A549 (cell line): ENCODE results near the gene SANBR. TPM values are rescaled to one million over a fixed set of nuclear protein-coding genes. Genes with fewer than 3 reads are reported as not detected.

Experiments used
- ATAC-seq, 2 experiments: fragments of 200-7000 bp in 1 of 2; fragments of >200 bp in 1 of 2; cut with Nextera tagmentation in 1 of 2; cut with Tn5 transposase in 1 of 2; 3 replicates each; pipeline versions ENCODE4 v1.8.0 to v1.9.1; 2018 to 2020; ENCODE audit warnings: mild to moderate bottlenecking in 1 of 2, moderate library complexity in 1 of 2
- CTCF ChIA-PET: fragments of 300-600 bp; sonication (Branson Sonifier 250); formaldehyde crosslinking; extraction: SDS; loops from one replicate; lab custom pipeline; 2021; ENCODE audit warnings: antibody characterized with exemption, inconsistent platforms; lab: Yijun Ruan, JAX
- POLR2A ChIA-PET: fragments of 350-600 bp; formaldehyde crosslinking; extraction: SDS; loops from one replicate; lab custom pipeline; 2021; ENCODE audit warnings: antibody characterized with exemption, inconsistent platforms; lab: Yijun Ruan, JAX
- DNase-seq, 2 experiments: peaks; one replicate each; pipeline versions ENCODE4 v3.0.0 to v3.0.0-alpha.2; 2011 to 2016; ENCODE audit warnings: low read depth in 1 of 2, low spot score in 1 of 2
- FAIRE-seq: peaks from 2 replicates; lab custom pipeline; 2011; peaks lifted over from hg19 to GRCh38; lab: Jason Lieb, UNC
- H3K27ac ChIP-seq, 2 experiments: fragments of >200 bp; sonication (Bioruptor Twin); formaldehyde crosslinking; 3 replicates each; pipeline ENCODE4 v1.5.1; 2016 to 2017
- H3K4me1 ChIP-seq: fragments of >200 bp; sonication (Bioruptor Twin); formaldehyde crosslinking; 3 replicates; pipeline ENCODE4 v1.6.1; 2016
- H3K4me2 ChIP-seq: fragments of >200 bp; sonication (Bioruptor Twin); formaldehyde crosslinking; 3 replicates; pipeline ENCODE4 v1.6.1; 2016
- H3K4me3 ChIP-seq: fragments of >200 bp; sonication (Bioruptor Twin); formaldehyde crosslinking; 3 replicates; pipeline ENCODE4 v1.5.1; 2016
- H3K9me3 ChIP-seq: fragments of >200 bp; sonication (Bioruptor Twin); formaldehyde crosslinking; 3 replicates; pipeline ENCODE4 v1.6.1; 2016
- BCL3 ChIP-seq: fragments of >200 bp; sonication (Bioruptor Twin); formaldehyde crosslinking; IDR thresholded peaks from 3 replicates; pipeline ENCODE4 v1.6.1; 2016
- CBX8 ChIP-seq: fragments of 200-600 bp; sonication (generic); IDR thresholded peaks from 2 replicates; pipeline ENCODE4 v1.6.1; 2016
- CEBPB ChIP-seq, 2 experiments: fragments of >200 bp in 1 of 2; sonication (Bioruptor Twin) in 1 of 2; formaldehyde crosslinking in 1 of 2; IDR thresholded peaks; 2 replicates each; pipeline ENCODE4 v1.6.1; 2012 to 2016
- CHD2 ChIP-seq: fragments of 150-350 bp; IDR thresholded peaks from 2 replicates; pipeline ENCODE4 v1.6.1; 2014; ENCODE audit warnings: low read length; ENCODE audit not compliant: partially characterized antibody
- CHD4 ChIP-seq: fragments of 200-600 bp; sonication (generic); IDR thresholded peaks from 2 replicates; pipeline ENCODE4 v1.6.1; 2016; ENCODE audit warnings: antibody characterized with exemption, mild to moderate bottlenecking, borderline replicate concordance
- CTCF ChIP-seq: fragments of >200 bp; sonication (Bioruptor Twin); formaldehyde crosslinking; IDR thresholded peaks from 3 replicates; pipeline ENCODE4 v1.5.1; 2016
- GATA3 ChIP-seq: IDR thresholded peaks from 2 replicates; pipeline ENCODE4 v1.6.1; 2012; ENCODE audit warnings: borderline replicate concordance
- HOXA7 ChIP-seq: fragments of 250-450 bp; sonication (Bioruptor Pico); IDR thresholded peaks from 2 replicates; pipeline ENCODE4 v1.5.0; 2020; ENCODE audit warnings: mild to moderate bottlenecking, moderate library complexity
- HOXB13 ChIP-seq: fragments of 250-450 bp; sonication (Bioruptor Pico); IDR thresholded peaks from 2 replicates; pipeline ENCODE4 v1.5.0; 2020; ENCODE audit warnings: low read depth, mild to moderate bottlenecking, moderate library complexity
- KDM1A ChIP-seq: fragments of 200-600 bp; sonication (generic); IDR thresholded peaks from 2 replicates; pipeline ENCODE4 v1.6.1; 2016; ENCODE audit warnings: low read depth, mild to moderate bottlenecking
- MAZ ChIP-seq: fragments of 150-350 bp; IDR thresholded peaks from 2 replicates; pipeline ENCODE4 v1.6.1; 2014; ENCODE audit warnings: antibody characterized with exemption, low read depth, low read length, borderline replicate concordance
- NR3C1 ChIP-seq: fragments of >200 bp; sonication (Bioruptor Twin); formaldehyde crosslinking; IDR thresholded peaks from 3 replicates; pipeline ENCODE4 v1.6.1; 2017
- POLR2A ChIP-seq: IDR thresholded peaks from 2 replicates; pipeline ENCODE4 v1.6.1; 2012; ENCODE audit warnings: mild to moderate bottlenecking, low read length
- POLR2AphosphoS2 ChIP-seq: conservative IDR thresholded peaks from 2 replicates; pipeline ENCODE4 v1.6.1; 2012; ENCODE audit warnings: low read length, improper control_type of control experiment, inconsistent platforms
- SREBF2 ChIP-seq: fragments of 450-650 bp; IDR thresholded peaks from 2 replicates; pipeline ENCODE4 v1.6.1; 2014; ENCODE audit warnings: mild to moderate bottlenecking, moderate library complexity
- ZFP36 ChIP-seq: fragments of 450-650 bp; IDR thresholded peaks from 2 replicates; pipeline ENCODE4 v1.6.1; 2014; ENCODE audit warnings: borderline replicate concordance; ENCODE audit not compliant: partially characterized antibody
- ZNF302 ChIP-seq: fragments of 250-450 bp; sonication (Bioruptor Pico); IDR thresholded peaks from 2 replicates; pipeline ENCODE4 v1.9.0; 2021; ENCODE audit warnings: inconsistent platforms, mild to moderate bottlenecking, moderate library complexity
- WGBS: methylation state at CpG from one replicate; pipeline ENCODE4 v1.1.6; 2017; ENCODE audit errors: missing lambda C conversion rate; 5-methylcytosine and 5-hydroxymethylcytosine counted together
- polyA plus RNA-seq, 4 experiments: library from polyadenylated mRNA; depleted of rRNA in 3 of 4; stranded (reverse); fragments of >200 nt; fragmentation: RNase III in 1 of 4; extraction: RNeasy Plus Mini Kit Qiagen cat#74134 plus additional on column Dnase treatment in 1 of 4; gene quantifications; 2 replicates in 3 of 4; 3 replicates in 1 of 4; pipeline ENCODE4 v1.2.3, GENCODE V29; 2011 to 2017
- TF ChIP-seq, protein P1 (sequence below): IDR thresholded peaks from 2 replicates; pipeline ENCODE4 v1.6.1; 2012
- TF ChIP-seq, protein P2 (sequence below): fragments of 450-650 bp; IDR thresholded peaks from 2 replicates; pipeline ENCODE4 v1.6.1; 2014; ENCODE audit warnings: antibody characterized with exemption
- TF ChIP-seq, protein P3 (sequence below): fragments of >200 bp; sonication (Bioruptor Twin); formaldehyde crosslinking; IDR thresholded peaks from 2 replicates; pipeline ENCODE4 v1.6.1; 2016
- TF ChIP-seq, protein P4 (sequence below): fragments of 200-600 bp; sonication (generic); IDR thresholded peaks from 2 replicates; pipeline ENCODE4 v1.6.1; 2016; ENCODE audit warnings: antibody characterized with exemption, mild to moderate bottlenecking, moderate library complexity
- TF ChIP-seq, protein P5 (sequence below): IDR thresholded peaks from 2 replicates; pipeline ENCODE4 v1.6.1; 2012

The SANBR gene
- polyA plus RNA-seq, 2 of the 4 experiments (the other 2 are of a cell fraction) = 17.1 to 31.6 TPM

DNA sequence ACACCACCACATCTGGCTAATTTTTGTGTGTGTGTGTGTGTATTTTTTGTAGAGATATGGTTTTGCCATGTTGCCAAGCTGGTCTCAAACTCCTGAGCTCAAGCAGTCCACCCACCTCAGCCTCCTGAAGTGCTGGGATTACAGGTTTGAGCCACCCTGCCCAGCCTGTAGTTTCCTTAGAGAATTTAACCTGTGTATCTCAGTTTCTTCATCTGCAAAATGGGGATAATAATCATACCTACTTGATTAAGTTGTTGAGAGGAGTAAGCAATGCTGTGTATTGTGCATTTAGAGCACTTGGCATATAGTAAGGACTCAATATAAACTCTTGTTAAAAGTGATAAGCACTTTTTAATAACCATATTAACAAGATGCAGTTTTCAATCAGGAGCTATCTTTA, 6.3 kb upstream of the SANBR start:
- H3K4me1 ChIP-seq = no peaks in the 10 kb centered on the region
- no peak for FAIRE-seq
- TF ChIP-seq ZNF302 (CRISPR knock-in tag) (no peak), POLR2A (no peak), KDM1A (no peak), CBX8 (no peak), MAZ (no peak), ZFP36 (no peak), BCL3 (no peak), HOXA7 (CRISPR knock-in tag) (no peak), HOXB13 (CRISPR knock-in tag) (no peak), POLR2AphosphoS2 (no peak), CHD2 (no peak)
- TF ChIP-seq, protein P1, sequence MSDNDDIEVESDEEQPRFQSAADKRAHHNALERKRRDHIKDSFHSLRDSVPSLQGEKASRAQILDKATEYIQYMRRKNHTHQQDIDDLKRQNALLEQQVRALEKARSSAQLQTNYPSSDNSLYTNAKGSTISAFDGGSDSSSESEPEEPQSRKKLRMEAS = no peak
- TF ChIP-seq, protein P2, sequence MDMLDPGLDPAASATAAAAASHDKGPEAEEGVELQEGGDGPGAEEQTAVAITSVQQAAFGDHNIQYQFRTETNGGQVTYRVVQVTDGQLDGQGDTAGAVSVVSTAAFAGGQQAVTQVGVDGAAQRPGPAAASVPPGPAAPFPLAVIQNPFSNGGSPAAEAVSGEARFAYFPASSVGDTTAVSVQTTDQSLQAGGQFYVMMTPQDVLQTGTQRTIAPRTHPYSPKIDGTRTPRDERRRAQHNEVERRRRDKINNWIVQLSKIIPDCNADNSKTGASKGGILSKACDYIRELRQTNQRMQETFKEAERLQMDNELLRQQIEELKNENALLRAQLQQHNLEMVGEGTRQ = no peak
- TF ChIP-seq, protein P3, sequence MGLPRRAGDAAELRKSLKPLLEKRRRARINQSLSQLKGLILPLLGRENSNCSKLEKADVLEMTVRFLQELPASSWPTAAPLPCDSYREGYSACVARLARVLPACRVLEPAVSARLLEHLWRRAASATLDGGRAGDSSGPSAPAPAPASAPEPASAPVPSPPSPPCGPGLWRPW = no peak
- TF ChIP-seq, protein P4, sequence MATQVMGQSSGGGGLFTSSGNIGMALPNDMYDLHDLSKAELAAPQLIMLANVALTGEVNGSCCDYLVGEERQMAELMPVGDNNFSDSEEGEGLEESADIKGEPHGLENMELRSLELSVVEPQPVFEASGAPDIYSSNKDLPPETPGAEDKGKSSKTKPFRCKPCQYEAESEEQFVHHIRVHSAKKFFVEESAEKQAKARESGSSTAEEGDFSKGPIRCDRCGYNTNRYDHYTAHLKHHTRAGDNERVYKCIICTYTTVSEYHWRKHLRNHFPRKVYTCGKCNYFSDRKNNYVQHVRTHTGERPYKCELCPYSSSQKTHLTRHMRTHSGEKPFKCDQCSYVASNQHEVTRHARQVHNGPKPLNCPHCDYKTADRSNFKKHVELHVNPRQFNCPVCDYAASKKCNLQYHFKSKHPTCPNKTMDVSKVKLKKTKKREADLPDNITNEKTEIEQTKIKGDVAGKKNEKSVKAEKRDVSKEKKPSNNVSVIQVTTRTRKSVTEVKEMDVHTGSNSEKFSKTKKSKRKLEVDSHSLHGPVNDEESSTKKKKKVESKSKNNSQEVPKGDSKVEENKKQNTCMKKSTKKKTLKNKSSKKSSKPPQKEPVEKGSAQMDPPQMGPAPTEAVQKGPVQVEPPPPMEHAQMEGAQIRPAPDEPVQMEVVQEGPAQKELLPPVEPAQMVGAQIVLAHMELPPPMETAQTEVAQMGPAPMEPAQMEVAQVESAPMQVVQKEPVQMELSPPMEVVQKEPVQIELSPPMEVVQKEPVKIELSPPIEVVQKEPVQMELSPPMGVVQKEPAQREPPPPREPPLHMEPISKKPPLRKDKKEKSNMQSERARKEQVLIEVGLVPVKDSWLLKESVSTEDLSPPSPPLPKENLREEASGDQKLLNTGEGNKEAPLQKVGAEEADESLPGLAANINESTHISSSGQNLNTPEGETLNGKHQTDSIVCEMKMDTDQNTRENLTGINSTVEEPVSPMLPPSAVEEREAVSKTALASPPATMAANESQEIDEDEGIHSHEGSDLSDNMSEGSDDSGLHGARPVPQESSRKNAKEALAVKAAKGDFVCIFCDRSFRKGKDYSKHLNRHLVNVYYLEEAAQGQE = no peak
- no peak overlapping the region for H3K4me2 ChIP-seq
- no peak for DNase-seq
- no peaks in the 10 kb centered on the region for H3K9me3 ChIP-seq
- no peak for ATAC-seq
- no peak overlapping the region for H3K27ac ChIP-seq
- ChIA-PET CTCF (no interaction called here), POLR2A (no interaction called here)
- no peak overlapping the region for H3K4me3 ChIP-seq

DNA sequence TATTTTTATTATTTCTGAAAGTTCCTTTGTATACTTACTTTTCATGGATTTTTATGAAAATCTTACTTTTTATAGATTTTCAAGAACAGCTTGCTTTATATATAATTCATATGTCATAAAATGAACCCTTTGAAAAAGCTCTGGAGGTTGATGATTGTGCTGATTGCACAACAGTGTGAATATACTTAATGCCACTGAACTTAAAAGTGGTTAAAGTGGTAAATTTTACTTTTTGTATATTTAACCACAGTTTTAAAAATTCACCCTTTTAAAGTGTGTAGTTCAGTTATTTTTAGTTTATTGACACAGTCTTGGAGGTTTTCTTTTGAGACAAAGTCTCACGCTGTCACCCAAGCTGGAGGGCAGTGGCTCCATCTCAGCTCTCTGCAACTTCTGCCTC, 8.4 kb downstream of the SANBR start:
- DNase-seq = no peak
- no peak for ATAC-seq
- no peak for FAIRE-seq
- WGBS = 79% methylated on average over 1 of the region's 1 CpG
- no peak overlapping the region for H3K4me2 ChIP-seq
- no peak overlapping the region for H3K27ac ChIP-seq
- peak; percentile 48 to 51; a peak in 3 of 4 replicates for TF ChIP-seq CEBPB (IDR thresholded peaks at IDR 0.05)
- TF ChIP-seq CHD4 = no peak
- TF ChIP-seq, all 56 proteins: peak for 1
- H3K4me3 ChIP-seq = no peak overlapping the region
- ChIA-PET CTCF (no interaction called here), POLR2A (no interaction called here)
- no peaks in the 10 kb centered on the region for H3K4me1 ChIP-seq
- no peaks in the 10 kb centered on the region for H3K9me3 ChIP-seq

DNA sequence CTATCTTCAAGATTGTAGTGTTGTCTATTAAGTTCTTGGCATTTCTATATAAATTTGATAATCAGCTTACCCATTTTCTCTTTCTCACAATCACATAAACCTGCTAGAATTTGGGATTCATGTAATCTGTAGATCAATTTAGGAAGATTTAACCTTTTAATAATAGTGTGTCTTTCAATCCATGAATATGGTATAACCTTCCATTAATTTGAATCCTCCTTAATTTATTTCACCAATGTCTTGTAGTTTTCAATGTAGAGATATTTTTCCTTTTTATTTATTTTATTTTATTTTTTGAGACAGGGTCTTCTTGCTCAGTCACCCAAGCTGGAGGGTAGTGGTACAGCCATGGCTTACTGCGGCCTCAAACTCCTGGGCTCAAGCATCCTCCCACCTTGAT, 20.2 kb downstream of the SANBR start:
- TF ChIP-seq, protein P3 = no peak
- TF ChIP-seq CTCF (no peak), POLR2A (no peak), SREBF2 (no peak), NR3C1 (no peak), GATA3 (no peak), HOXB13 (CRISPR knock-in tag) (no peak)
- TF ChIP-seq, protein P2 = no peak
- TF ChIP-seq, protein P5, sequence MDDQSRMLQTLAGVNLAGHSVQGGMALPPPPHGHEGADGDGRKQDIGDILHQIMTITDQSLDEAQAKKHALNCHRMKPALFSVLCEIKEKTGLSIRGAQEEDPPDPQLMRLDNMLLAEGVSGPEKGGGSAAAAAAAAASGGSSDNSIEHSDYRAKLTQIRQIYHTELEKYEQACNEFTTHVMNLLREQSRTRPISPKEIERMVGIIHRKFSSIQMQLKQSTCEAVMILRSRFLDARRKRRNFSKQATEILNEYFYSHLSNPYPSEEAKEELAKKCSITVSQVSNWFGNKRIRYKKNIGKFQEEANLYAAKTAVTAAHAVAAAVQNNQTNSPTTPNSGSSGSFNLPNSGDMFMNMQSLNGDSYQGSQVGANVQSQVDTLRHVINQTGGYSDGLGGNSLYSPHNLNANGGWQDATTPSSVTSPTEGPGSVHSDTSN = no peak
- TF ChIP-seq, protein P1 = no peak
- DNase-seq (no peak), ATAC-seq (no peak), FAIRE-seq (no peak)
- ChIA-PET POLR2A (no interaction called here), CTCF (no interaction called here)
- Histone ChIP-seq H3K4me1 (no peaks in the 10 kb centered on the region), H3K9me3 (no peaks in the 10 kb centered on the region), H3K4me3 (no peak overlapping the region), H3K27ac (no peak overlapping the region), H3K4me2 (no peak overlapping the region)
- 92% methylated on average over 1 of the region's 1 CpG for WGBS
